Right renal pelvis (tissue), 4 donors: ENCODE data around the gene INSM1. TPM values are rescaled to one million over a fixed set of nuclear protein-coding genes. Genes with fewer than 3 reads are reported as not detected.
A peak's percentile ranks its signal among the peaks of the same experiment; 100 is the strongest.

Source experiments
- DNase-seq, 4 donors: peaks; one replicate each; pipeline ENCODE4 v3.0.0-alpha.2; 2013; ENCODE audit warnings: low read depth in 4 of 4, low spot score in 3 of 4, missing footprints in 1 of 4
- polyA plus RNA-seq, 4 donors: library from polyadenylated mRNA; unstranded; fragments of 120-200 nt; gene quantifications; one replicate each; pipeline ENCODE4 v1.2.1, GENCODE V29; 2013; ENCODE audit not compliant: insufficient read length in 4 of 4

INSM1 gene
- polyA plus RNA-seq, 4 donors = 0.03 TPM; not detected in 3

DNA sequence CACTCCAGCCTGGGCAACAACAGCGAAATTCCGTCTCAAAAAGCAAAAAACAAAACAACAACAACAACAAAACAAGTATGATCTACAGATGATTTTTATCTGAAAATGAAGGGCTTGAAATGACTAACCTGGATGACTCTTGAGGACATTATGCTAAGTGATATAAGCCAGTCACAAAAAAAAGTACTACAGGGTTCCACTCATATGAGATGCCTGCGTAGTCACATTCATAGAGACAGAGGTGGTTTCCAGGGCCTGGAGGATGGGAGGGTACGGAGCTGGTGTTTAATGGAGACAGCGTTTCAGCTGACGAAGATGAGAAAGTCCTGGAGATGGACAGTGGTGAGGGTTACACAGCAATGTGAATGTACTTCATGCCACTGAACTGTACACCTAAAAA, 8.3 kb upstream of the INSM1 start:
- DNase-seq = no peak

- DNase-seq = peak in 2 of 4 donors; percentile 47 to 56
Observed at GRCh38 chr20:20360464-20360863, 7.4 kb upstream of the INSM1 start.

DNA sequence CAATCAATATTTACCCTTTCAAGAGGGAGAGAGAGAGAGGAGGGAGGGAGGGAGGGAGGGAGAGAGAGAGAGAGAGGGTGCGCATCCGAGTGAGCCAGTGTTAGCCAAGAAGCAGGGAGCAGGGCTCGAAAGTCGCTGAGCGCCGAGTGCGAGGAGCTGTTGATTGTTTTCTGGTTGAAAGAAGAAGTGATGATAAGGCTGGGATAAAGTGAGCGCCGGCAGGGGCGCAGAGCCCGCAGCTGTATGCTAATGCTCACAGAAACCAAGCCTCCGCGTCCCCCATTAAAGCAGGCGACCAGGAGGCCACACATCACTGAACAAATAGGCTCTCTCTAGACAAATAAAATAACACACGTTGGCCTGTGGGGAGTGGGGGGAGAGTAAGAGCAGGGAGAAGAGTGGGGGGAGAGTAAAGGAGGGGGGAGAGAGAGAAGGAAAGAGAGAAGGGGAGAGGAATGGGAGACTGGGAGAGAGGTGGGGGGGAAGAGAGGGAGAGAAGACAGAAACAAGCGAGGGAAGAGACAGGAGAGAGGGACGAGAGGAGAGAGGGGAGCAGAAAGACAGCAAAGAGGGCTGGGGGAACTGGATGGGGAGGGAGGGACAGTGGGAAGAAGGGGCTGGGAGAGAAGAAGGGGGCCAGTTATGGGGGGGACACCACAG, 5.0 kb upstream of the INSM1 start:
- no peak for DNase-seq

GRCh38 chr20:20363434-20363798, 4.5 kb upstream of the INSM1 start:
- no peak for DNase-seq

GRCh38 chr20:20363799-20364592, 3.9 kb upstream of the INSM1 start:
- no peak for DNase-seq

- DNase-seq = no peak
Observed at GRCh38 chr20:20364593-20365479, 3.1 kb upstream of the INSM1 start.

DNA sequence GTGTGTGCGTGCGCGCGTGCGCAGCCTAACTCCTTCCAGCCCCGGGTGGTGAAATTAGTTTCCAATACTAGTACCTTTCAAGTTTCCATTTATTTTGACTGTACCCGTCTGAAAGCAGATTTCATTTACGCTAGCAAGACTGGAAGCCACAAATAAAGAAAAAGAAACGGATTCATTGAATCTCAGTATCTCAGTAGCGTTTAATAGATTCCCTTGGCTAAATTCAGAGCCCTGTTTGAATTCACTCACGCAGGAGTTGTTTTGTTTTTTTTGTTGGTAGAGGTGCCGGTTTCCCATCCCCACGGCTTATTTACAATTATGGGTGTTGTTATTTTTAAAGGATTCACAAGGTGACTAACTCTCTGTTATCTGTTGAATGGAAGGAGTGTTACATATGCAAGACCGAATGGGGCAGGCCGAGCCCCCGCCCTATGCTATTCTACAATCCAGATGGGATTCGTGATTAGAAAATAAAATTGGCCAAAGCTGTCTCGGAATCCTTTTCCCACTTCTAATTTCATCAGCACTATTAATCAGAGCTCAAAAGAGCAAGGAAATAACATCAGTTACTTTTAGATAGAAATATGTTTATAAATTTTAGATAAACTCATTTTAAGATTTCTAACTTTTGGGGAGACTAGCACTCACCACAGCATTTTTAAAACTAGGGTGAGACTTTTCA, 2.3 kb upstream of the INSM1 start:
- DNase-seq = no peak

DNA sequence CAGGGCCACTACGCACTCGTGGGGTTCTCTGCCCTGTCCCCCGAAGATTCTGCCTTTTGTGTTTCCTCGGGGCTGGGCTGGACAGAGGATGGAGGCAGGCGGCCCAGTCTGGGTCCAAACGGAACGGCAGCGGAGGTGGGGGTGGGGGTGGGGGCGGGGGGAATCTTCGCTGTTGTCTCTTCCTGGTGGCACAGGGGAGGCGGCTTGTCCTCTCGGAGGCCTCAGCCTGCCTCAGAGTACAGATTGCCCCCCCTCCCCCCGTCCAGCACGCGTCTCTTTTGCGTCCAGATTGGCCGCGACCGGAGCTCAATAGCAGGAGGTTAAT, 1.4 kb upstream of the INSM1 start:
- no peak for DNase-seq

DNA sequence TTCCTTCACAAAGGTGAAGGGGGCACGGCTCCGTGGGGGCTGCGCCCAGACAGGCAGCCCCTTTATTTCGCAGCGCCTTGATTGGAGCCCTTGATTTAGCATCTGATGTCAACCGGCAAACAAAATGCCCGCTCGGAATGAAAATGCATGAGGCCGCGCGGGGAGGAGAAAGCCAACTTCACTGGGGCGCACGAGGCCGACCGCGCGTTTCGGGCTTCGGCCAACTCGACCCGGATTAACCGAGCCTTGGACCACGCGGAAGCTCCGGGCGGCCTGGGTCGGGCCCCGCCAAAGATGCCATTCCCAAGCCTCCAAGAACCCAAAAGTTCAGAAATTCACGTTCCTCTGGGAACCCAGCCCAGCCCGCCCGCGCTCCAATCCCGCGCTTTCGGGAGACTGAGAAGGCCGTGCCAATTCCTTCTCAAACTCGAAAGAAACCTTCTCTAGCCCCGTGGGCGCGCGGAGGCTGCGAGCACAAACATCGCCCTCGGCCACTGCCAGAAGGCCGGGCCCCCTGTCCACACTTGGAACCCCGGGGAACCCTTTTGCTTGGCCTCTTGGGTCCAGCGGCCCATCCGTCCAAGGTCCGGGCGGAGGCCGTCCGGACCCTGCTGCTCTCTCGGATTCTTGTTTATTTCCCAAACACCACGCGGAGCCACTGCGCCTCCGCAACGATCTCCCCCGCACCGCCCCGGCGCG, 879 bp upstream of the INSM1 start:
- no peak for DNase-seq

GRCh38 chr20:20368418-20369249, 730 bp downstream of the INSM1 start:
- no peak for DNase-seq

- DNase-seq = no peak
Observed at GRCh38 chr20:20369250-20370093, 1.6 kb downstream of the INSM1 start.

- no peak for DNase-seq
Observed at GRCh38 chr20:20370094-20370575, 2.2 kb downstream of the INSM1 start.

- no peak for DNase-seq
Observed at GRCh38 chr20:20371083-20371482, 3.2 kb downstream of the INSM1 start.

GRCh38 chr20:20371681-20372080, 3.8 kb downstream of the INSM1 start:
- no peak for DNase-seq

- no peak for DNase-seq
Observed at GRCh38 chr20:20373091-20373571, 5.2 kb downstream of the INSM1 start.

DNA sequence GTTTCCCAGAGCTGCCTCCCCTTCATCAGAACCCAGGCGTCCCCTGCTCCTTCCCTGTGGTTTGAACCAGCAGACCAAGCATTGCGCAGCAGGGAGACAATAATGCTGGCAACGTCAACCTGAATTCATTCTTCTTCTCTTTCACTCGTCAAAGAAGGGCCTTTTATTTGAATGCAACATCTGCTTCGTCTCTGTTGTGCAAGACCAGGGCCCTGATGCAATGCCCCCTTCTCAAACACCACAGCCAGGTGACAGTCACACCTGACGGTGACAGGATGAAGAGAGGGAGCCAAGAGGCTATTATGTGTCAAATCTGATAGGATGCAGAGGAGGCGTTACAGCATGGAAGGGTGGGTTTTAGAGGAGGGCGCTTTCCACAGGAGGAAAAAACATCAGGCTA, 8.0 kb downstream of the INSM1 start:
- no peak for DNase-seq

GRCh38 chr20:20386192-20386591, 18.3 kb downstream of the INSM1 start:
- DNase-seq = no peak

DNA sequence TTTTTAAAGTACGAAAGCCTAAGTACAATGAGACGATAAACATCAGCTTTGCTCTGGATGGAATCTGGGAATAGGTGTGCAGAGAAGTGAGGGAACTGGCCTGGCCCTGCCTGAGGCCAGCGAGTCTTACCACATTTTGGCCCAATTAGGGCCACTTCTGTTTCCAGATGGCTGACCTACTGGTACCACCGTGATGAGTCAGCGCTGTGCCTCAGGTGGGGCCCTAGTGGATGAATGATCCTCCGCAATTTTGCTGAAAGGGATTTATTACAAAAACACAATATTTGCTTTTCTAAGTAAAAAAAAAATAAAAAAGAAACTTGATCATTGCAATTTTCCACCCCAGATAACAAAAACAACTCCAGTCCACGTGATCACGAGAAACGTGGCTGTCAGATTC, 22.5 kb downstream of the INSM1 start:
- DNase-seq = no peak
